ENCODE data around the gene TLNRD1. TPM values are rescaled to one million over a fixed set of nuclear protein-coding genes. Genes with fewer than 3 reads are reported as not detected.

TLNRD1 gene
- total RNA-seq, 3 donors from 2014 or later (not counting 1 experiment from before 2014, with no cell fraction given): 13.4 to 19.6 (median 17.5) TPM

DNA sequence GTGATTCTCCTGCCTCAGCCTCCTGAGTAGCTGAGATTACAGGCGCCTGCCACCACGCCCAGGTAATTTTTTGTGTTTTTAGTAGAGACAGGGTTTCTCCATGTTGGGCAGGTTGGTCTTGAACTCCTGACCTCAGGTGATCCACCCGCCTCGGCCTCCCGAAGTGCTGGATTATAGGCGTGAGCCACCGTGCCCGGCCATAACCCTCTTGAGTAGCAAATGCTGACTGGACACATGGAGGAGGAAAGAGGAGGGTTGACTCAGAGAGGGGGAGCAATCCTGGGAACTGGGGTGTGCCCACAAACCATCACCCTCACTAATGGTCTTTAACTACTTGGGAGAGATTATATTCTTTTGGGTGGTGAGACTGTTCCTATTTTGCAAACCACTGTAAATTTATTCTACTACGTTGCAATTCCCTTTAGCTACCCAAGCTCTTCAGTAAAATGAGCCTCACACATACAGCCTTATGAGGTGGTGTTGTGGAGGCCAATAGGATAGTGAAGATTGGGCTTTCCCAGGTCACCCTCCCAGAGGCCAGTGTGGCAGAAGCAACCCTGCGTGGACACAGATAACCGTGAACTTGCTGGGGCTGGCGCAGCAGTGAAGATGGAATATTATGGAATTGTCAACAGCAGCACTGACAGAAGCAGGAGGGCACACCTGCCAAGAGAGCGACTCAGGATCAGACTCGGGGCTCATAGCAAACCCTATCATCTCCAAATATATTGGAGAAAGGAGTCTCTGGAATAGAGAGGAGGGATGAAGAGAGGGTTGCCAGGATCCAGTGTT is 37.4 kb downstream of the TLNRD1 start:
- no peak for ATAC-seq
- DNase-seq: no peak
- Histone ChIP-seq H3K27ac (ENCODE audit: low read length) (no peak overlapping the region), H3K4me3 (ENCODE audit: low read length) (no peak overlapping the region), H3K9me3 (ENCODE audit: control insufficient read depth, insufficient read depth, low read length) (no peaks in the 10 kb centered on the region), H3K4me1 (ENCODE audit: control insufficient read depth, insufficient read depth, low read length) (peaks cover 7% of the 10 kb centered on the region), H3K27me3 (ENCODE audit: control insufficient read depth, insufficient read depth, low read length) (no peaks in the 10 kb centered on the region), H3K36me3 (ENCODE audit: control insufficient read depth, insufficient read depth, low read length) (no peaks in the 10 kb centered on the region)
- H3K4me1 Mint-ChIP-seq: peaks cover 10 to 16% of the 10 kb centered on the region in 2 donors
- WGBS (ENCODE audit: insufficient coverage): 98% methylated on average over 11 of the region's 14 CpGs
- no peaks in the 10 kb centered on the region for H3K36me3 Mint-ChIP-seq
- TF ChIP-seq, protein P1, sequence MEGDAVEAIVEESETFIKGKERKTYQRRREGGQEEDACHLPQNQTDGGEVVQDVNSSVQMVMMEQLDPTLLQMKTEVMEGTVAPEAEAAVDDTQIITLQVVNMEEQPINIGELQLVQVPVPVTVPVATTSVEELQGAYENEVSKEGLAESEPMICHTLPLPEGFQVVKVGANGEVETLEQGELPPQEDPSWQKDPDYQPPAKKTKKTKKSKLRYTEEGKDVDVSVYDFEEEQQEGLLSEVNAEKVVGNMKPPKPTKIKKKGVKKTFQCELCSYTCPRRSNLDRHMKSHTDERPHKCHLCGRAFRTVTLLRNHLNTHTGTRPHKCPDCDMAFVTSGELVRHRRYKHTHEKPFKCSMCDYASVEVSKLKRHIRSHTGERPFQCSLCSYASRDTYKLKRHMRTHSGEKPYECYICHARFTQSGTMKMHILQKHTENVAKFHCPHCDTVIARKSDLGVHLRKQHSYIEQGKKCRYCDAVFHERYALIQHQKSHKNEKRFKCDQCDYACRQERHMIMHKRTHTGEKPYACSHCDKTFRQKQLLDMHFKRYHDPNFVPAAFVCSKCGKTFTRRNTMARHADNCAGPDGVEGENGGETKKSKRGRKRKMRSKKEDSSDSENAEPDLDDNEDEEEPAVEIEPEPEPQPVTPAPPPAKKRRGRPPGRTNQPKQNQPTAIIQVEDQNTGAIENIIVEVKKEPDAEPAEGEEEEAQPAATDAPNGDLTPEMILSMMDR (IDR thresholded peaks at IDR 0.05): no peak
- no peaks in the 10 kb centered on the region for H3K27me3 Mint-ChIP-seq (ENCODE audit: low read depth in 2 of 2)
- H3K27ac Mint-ChIP-seq: no peak overlapping the region
- H3K4me3 Mint-ChIP-seq: no peak overlapping the region
- intact Hi-C loops (cut with micrococcal nuclease): no loop called here
- H3K9me3 Mint-ChIP-seq: no peaks in the 10 kb centered on the region

DNA sequence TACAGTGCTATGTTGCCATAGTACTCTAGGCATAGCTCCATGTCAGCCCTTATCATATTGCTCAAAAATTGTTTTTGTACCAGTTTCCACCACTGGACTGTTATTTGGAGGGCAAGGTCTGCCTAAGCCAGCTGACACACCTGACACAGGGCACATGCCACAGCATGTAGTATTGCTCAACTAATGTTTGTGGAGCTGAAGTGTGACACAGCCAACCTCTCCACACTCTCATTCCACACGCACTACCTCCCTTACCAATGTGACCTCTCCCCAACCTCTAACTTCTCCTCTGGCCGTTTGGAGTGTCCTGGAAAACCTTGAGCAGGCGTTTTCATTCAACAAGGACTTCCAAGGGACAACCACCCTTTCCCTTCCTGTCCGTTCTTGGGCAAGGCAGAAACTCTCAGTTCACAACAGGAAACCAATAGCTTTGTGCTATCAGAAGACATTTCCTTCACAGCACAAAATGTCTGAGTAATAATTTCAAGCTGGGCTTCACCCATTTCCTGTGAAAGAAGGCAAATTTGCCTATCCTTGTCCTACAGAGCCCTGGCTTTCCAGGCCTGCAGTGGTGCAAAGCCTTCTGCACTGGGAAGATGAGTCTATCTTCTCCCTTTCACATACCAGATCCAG is 38.4 kb downstream of the TLNRD1 start:
- H3K9me3 Mint-ChIP-seq: no peaks in the 10 kb centered on the region
- Histone ChIP-seq H3K27me3 (ENCODE audit: control insufficient read depth, insufficient read depth, low read length) (no peaks in the 10 kb centered on the region), H3K36me3 (ENCODE audit: control insufficient read depth, insufficient read depth, low read length) (no peaks in the 10 kb centered on the region), H3K9me3 (ENCODE audit: control insufficient read depth, insufficient read depth, low read length) (no peaks in the 10 kb centered on the region), H3K4me1 (ENCODE audit: control insufficient read depth, insufficient read depth, low read length) (peaks cover 7% of the 10 kb centered on the region), H3K27ac (ENCODE audit: low read length) (no peak overlapping the region), H3K4me3 (ENCODE audit: low read length) (no peak overlapping the region)
- H3K4me3 Mint-ChIP-seq: peak overlapping the region; percentile 59
- TF ChIP-seq, protein P1 (IDR thresholded peaks at IDR 0.05): no peak
- WGBS (ENCODE audit: insufficient coverage): 26% methylated on average over 4 of the region's 4 CpGs
- peak overlapping the region; percentile 77 to 78 for H3K27ac Mint-ChIP-seq
- H3K4me1 Mint-ChIP-seq: peaks cover 10 to 16% of the 10 kb centered on the region in 2 donors
- H3K36me3 Mint-ChIP-seq: no peaks in the 10 kb centered on the region
- ATAC-seq (peak in 1 of 3 donors; percentile 50), DNase-seq (no peak)
- no peaks in the 10 kb centered on the region for H3K27me3 Mint-ChIP-seq (ENCODE audit: low read depth in 2 of 2)
- intact Hi-C loops (cut with micrococcal nuclease): no loop called here

DNA sequence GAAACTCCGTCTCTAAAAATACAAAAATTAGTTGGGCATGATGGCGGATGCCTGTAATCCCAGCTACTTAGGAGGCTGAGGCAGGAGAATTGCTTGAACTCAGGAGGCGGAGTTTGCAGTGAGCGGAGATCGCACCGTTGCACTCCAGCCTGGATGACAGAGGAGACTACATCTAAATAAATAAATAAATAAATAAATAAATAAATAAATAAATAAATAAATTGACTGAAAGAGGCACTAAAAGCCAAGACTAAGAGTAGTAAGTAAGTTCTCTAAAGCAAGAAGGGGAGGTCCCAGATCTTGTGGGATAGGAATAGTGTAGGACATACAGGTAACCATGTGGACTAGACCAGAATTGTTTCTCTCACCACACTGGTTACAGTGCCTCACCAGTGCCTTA is 40.0 kb downstream of the TLNRD1 start:
- Histone ChIP-seq H3K27ac (ENCODE audit: low read length) (no peak overlapping the region), H3K4me1 (ENCODE audit: control insufficient read depth, insufficient read depth, low read length) (peaks cover 7% of the 10 kb centered on the region), H3K4me3 (ENCODE audit: low read length) (no peak overlapping the region), H3K9me3 (ENCODE audit: control insufficient read depth, insufficient read depth, low read length) (no peaks in the 10 kb centered on the region), H3K36me3 (ENCODE audit: control insufficient read depth, insufficient read depth, low read length) (no peaks in the 10 kb centered on the region), H3K27me3 (ENCODE audit: control insufficient read depth, insufficient read depth, low read length) (no peaks in the 10 kb centered on the region)
- no peaks in the 10 kb centered on the region for H3K27me3 Mint-ChIP-seq (ENCODE audit: low read depth in 2 of 2)
- H3K36me3 Mint-ChIP-seq: no peaks in the 10 kb centered on the region
- WGBS (ENCODE audit: insufficient coverage): 100% methylated on average over 2 of the region's 6 CpGs
- ATAC-seq (no peak), DNase-seq (no peak)
- intact Hi-C loops (cut with micrococcal nuclease): no loop called here
- no peaks in the 10 kb centered on the region for H3K9me3 Mint-ChIP-seq
- TF ChIP-seq, protein P1 (IDR thresholded peaks at IDR 0.05): no peak
- H3K4me1 Mint-ChIP-seq: peaks cover 10 to 16% of the 10 kb centered on the region in 2 donors
- H3K27ac Mint-ChIP-seq: no peak overlapping the region
- no peak overlapping the region for H3K4me3 Mint-ChIP-seq
